A549 (cell line): Measurements from ENCODE around the gene PIPOX. TPM values are rescaled to one million over a fixed set of nuclear protein-coding genes. Genes with fewer than 3 reads are reported as not detected.

Source experiments
- ATAC-seq, 2 experiments: fragments of 200-7000 bp in 1 of 2; fragments of >200 bp in 1 of 2; cut with Nextera tagmentation in 1 of 2; cut with Tn5 transposase in 1 of 2; 3 replicates each; pipeline versions ENCODE4 v1.8.0 to v1.9.1; 2018 to 2020; ENCODE audit warnings: mild to moderate bottlenecking in 1 of 2, moderate library complexity in 1 of 2
- CTCF ChIA-PET: fragments of 300-600 bp; sonication (Branson Sonifier 250); formaldehyde crosslinking; extraction: SDS; loops from one replicate; lab custom pipeline; 2021; ENCODE audit warnings: antibody characterized with exemption, inconsistent platforms; lab: Yijun Ruan, JAX
- POLR2A ChIA-PET: fragments of 350-600 bp; formaldehyde crosslinking; extraction: SDS; loops from one replicate; lab custom pipeline; 2021; ENCODE audit warnings: antibody characterized with exemption, inconsistent platforms; lab: Yijun Ruan, JAX
- DNase-seq, 2 experiments: peaks; one replicate each; pipeline versions ENCODE4 v3.0.0 to v3.0.0-alpha.2; 2011 to 2016; ENCODE audit warnings: low read depth in 1 of 2, low spot score in 1 of 2
- FAIRE-seq: peaks from 2 replicates; lab custom pipeline; 2011; peaks lifted over from hg19 to GRCh38; lab: Jason Lieb, UNC
- H3K27ac ChIP-seq, 2 experiments: fragments of >200 bp; sonication (Bioruptor Twin); formaldehyde crosslinking; 3 replicates each; pipeline ENCODE4 v1.5.1; 2016 to 2017
- H3K4me1 ChIP-seq: fragments of >200 bp; sonication (Bioruptor Twin); formaldehyde crosslinking; 3 replicates; pipeline ENCODE4 v1.6.1; 2016
- H3K4me2 ChIP-seq: fragments of >200 bp; sonication (Bioruptor Twin); formaldehyde crosslinking; 3 replicates; pipeline ENCODE4 v1.6.1; 2016
- H3K4me3 ChIP-seq: fragments of >200 bp; sonication (Bioruptor Twin); formaldehyde crosslinking; 3 replicates; pipeline ENCODE4 v1.5.1; 2016
- H3K9me3 ChIP-seq: fragments of >200 bp; sonication (Bioruptor Twin); formaldehyde crosslinking; 3 replicates; pipeline ENCODE4 v1.6.1; 2016
- CBX8 ChIP-seq: fragments of 200-600 bp; sonication (generic); IDR thresholded peaks from 2 replicates; pipeline ENCODE4 v1.6.1; 2016
- EHMT2 ChIP-seq: fragments of 200-600 bp; sonication (generic); IDR thresholded peaks from 2 replicates; pipeline ENCODE4 v1.6.1; 2016; ENCODE audit warnings: antibody characterized with exemption, low read depth, mild to moderate bottlenecking, moderate library complexity
- GATA3 ChIP-seq: IDR thresholded peaks from 2 replicates; pipeline ENCODE4 v1.6.1; 2012; ENCODE audit warnings: borderline replicate concordance
- HEYL ChIP-seq: fragments of 250-450 bp; sonication (Bioruptor Pico); IDR thresholded peaks from 2 replicates; pipeline ENCODE4 v1.8.0; 2021; ENCODE audit warnings: mild to moderate bottlenecking, moderate library complexity
- JUNB ChIP-seq: fragments of >200 bp; sonication (Bioruptor Twin); formaldehyde crosslinking; IDR thresholded peaks from 2 replicates; pipeline ENCODE4 v1.6.1; 2016
- KDM1A ChIP-seq: fragments of 200-600 bp; sonication (generic); IDR thresholded peaks from 2 replicates; pipeline ENCODE4 v1.6.1; 2016; ENCODE audit warnings: low read depth, mild to moderate bottlenecking
- NFE2L2 ChIP-seq: fragments of 150-350 bp; conservative IDR thresholded peaks from 2 replicates; pipeline ENCODE4 v1.6.1; 2014; ENCODE audit warnings: low read length
- NPAS2 ChIP-seq: fragments of 250-450 bp; sonication (Bioruptor Pico); IDR thresholded peaks from 2 replicates; pipeline ENCODE4 v1.8.0; 2022; ENCODE audit warnings: mild to moderate bottlenecking, moderate library complexity, borderline replicate concordance
- PHF8 ChIP-seq: fragments of 200-600 bp; sonication (generic); IDR thresholded peaks from 2 replicates; pipeline ENCODE4 v1.6.1; 2016; ENCODE audit warnings: low read depth, mild to moderate bottlenecking, antibody characterized with exemption, moderate library complexity, borderline replicate concordance
- POLR2AphosphoS2 ChIP-seq: conservative IDR thresholded peaks from 2 replicates; pipeline ENCODE4 v1.6.1; 2012; ENCODE audit warnings: low read length, improper control_type of control experiment, inconsistent platforms
- SREBF2 ChIP-seq: fragments of 450-650 bp; IDR thresholded peaks from 2 replicates; pipeline ENCODE4 v1.6.1; 2014; ENCODE audit warnings: mild to moderate bottlenecking, moderate library complexity
- ZNF302 ChIP-seq: fragments of 250-450 bp; sonication (Bioruptor Pico); IDR thresholded peaks from 2 replicates; pipeline ENCODE4 v1.9.0; 2021; ENCODE audit warnings: inconsistent platforms, mild to moderate bottlenecking, moderate library complexity
- ZSCAN20 ChIP-seq: fragments of 250-450 bp; sonication (Bioruptor Pico); IDR thresholded peaks from 2 replicates; pipeline ENCODE4 v1.8.0; 2022; ENCODE audit warnings: mild to moderate bottlenecking, moderate library complexity
- WGBS: methylation state at CpG from one replicate; pipeline ENCODE4 v1.1.6; 2017; ENCODE audit errors: missing lambda C conversion rate; 5-methylcytosine and 5-hydroxymethylcytosine counted together
- polyA plus RNA-seq, 4 experiments: library from polyadenylated mRNA; depleted of rRNA in 3 of 4; stranded (reverse); fragments of >200 nt; fragmentation: RNase III in 1 of 4; extraction: RNeasy Plus Mini Kit Qiagen cat#74134 plus additional on column Dnase treatment in 1 of 4; gene quantifications; 2 replicates in 3 of 4; 3 replicates in 1 of 4; pipeline ENCODE4 v1.2.3, GENCODE V29; 2011 to 2017
- TF ChIP-seq, protein P1 (sequence below): IDR thresholded peaks from 2 replicates; pipeline ENCODE4 v1.6.1; 2012; ENCODE audit warnings: low read depth, borderline replicate concordance
- TF ChIP-seq, protein P2 (sequence below): IDR thresholded peaks from 2 replicates; pipeline ENCODE4 v1.6.1; 2012
- TF ChIP-seq, protein P3 (sequence below): fragments of >200 bp; sonication (Bioruptor Twin); formaldehyde crosslinking; IDR thresholded peaks from 2 replicates; pipeline ENCODE4 v1.6.1; 2016
- TF ChIP-seq, protein P4 (sequence below): fragments of 250-450 bp; sonication (Bioruptor Pico); IDR thresholded peaks from 2 replicates; pipeline ENCODE4 v1.5.0; 2020; ENCODE audit warnings: low read depth, mild to moderate bottlenecking, moderate library complexity

PIPOX gene
- polyA plus RNA-seq, 2 of the 4 experiments (the other 2 are of a cell fraction): 0.39 to 0.94 TPM

DNA sequence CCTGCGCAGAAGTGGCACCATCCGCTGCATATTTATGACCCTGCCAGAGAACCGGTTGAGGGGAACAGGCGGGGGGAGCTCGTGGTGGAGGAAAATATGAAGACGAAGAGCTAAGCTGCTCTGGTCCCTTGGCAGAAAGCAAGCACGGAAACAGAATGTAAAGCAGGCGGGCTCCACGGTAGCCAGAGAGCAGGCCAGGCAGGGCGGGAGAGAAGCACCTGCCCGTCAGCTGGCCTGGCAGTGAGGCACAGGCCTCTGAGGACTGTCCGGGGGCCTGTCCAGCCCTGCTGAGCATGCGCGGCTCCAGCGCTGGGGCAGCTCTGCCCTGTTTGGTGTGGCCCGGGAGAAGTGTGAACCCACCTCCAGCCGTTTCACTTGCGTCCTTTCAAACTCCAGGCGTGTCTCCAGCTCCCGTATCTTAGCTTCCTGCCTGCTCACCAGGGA, 46.7 kb downstream of the PIPOX start (continued):
- TF ChIP-seq, protein P1, sequence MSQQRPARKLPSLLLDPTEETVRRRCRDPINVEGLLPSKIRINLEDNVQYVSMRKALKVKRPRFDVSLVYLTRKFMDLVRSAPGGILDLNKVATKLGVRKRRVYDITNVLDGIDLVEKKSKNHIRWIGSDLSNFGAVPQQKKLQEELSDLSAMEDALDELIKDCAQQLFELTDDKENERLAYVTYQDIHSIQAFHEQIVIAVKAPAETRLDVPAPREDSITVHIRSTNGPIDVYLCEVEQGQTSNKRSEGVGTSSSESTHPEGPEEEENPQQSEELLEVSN: no peak
- TF ChIP-seq NFE2L2 (no peak), POLR2AphosphoS2 (no peak)

DNA sequence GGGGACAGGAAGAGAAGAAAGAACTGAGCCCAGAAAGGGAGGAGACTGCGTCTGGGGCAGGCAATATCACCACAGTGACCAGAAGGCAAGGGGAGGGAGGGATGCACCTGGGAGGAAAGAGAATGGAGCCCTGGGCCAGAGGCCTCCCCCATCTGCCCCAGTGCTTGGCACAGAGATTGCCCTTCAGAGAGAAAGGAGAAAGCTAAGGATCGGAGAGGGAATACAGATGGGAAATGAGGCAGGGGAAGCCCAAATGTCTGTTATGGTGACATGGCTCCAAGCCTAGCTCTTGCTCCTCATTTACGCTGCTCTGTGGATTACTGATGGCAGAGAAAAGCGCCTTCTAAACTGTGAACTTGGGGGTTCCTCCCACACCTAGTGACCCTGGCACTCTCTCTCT, 47.2 kb downstream of the PIPOX start:
- H3K4me2 ChIP-seq: no peak overlapping the region
- TF ChIP-seq GATA3 (no peak), PHF8 (no peak), KDM1A (no peak), EHMT2 (no peak), NPAS2 (CRISPR knock-in tag) (no peak), CBX8 (no peak), SREBF2 (no peak), HEYL (no peak), ZSCAN20 (CRISPR knock-in tag) (no peak), JUNB (no peak)
- TF ChIP-seq, protein P2, sequence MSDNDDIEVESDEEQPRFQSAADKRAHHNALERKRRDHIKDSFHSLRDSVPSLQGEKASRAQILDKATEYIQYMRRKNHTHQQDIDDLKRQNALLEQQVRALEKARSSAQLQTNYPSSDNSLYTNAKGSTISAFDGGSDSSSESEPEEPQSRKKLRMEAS: no peak
- TF ChIP-seq, protein P1: no peak
- TF ChIP-seq, protein P3, sequence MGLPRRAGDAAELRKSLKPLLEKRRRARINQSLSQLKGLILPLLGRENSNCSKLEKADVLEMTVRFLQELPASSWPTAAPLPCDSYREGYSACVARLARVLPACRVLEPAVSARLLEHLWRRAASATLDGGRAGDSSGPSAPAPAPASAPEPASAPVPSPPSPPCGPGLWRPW: no peak
- TF ChIP-seq, protein P4, sequence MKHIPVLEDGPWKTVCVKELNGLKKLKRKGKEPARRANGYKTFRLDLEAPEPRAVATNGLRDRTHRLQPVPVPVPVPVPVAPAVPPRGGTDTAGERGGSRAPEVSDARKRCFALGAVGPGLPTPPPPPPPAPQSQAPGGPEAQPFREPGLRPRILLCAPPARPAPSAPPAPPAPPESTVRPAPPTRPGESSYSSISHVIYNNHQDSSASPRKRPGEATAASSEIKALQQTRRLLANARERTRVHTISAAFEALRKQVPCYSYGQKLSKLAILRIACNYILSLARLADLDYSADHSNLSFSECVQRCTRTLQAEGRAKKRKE (CRISPR knock-in tag): no peak
- H3K4me3 ChIP-seq: no peak overlapping the region
- H3K27ac ChIP-seq: no peak overlapping the region
- ATAC-seq: no peak
- CTCF ChIA-PET: interaction anchor here (0.7 to 3.9 kb wide), 9 partner anchors 22 to 364 kb away, joined by 3 to 25 read pairs (median 4); partner anchors contain the start of gene TLCD1
- no peaks in the 10 kb centered on the region for H3K4me1 ChIP-seq
- POLR2A ChIA-PET: no interaction called here
- WGBS: 90% methylated on average over 4 of the region's 4 CpGs
- no peaks in the 10 kb centered on the region for H3K9me3 ChIP-seq
- DNase-seq: no peak
- FAIRE-seq: no peak

DNA sequence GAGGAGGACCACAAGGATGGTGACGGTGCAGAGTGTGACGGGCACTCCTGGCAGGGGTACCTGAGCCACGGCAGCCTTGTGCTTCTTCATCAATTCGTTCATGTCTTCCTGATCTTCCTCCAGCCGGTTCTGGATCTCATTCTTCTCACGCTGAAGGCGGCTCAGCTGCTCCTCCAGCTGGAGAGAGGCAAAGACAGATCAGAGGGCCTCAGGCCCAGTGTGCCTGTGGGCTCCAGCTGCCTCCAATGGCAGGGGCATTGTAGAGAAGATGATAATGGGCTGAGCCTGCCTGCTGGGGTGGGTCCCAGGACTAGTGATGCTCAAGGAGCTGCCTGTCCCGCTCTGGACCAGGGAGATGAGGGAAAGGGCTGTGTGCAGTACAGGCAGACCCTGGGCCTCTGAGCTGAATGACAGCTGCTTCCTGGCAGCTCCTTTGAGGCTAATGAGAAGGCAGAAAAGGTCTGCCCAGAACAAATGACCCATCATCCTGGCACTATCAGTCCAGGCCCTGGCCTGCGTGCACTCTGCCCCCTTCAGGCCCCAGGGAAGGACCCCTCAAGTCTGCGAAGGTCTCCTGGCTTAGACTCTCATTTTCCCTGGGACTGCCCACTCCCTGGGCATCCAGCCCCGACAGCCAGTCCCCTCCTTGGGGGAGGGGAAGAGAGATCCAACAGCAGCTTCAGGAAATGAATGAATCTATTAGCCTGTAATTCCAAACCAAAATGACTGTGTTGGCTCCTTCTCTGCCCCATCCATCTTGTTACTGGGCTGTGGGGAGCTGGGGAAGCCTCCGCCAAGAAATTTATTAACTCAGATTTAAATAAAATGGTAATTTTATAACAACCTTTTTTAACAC, 48.0 kb downstream of the PIPOX start:
- Histone ChIP-seq H3K4me3 (no peak overlapping the region), H3K9me3 (no peaks in the 10 kb centered on the region), H3K4me1 (no peaks in the 10 kb centered on the region), H3K27ac (no peak overlapping the region), H3K4me2 (no peak overlapping the region)
- DNase-seq (no peak), FAIRE-seq (no peak), ATAC-seq (peak in 1 of 2 experiments; percentile 16; a peak in 2 of 6 replicates)
- 89% methylated on average over 12 of the region's 12 CpGs for WGBS
- TF ChIP-seq ZNF302 (CRISPR knock-in tag): no peak
- CTCF ChIA-PET: interaction anchor here (0.7 to 3.9 kb wide), 10 partner anchors 22 to 365 kb away, joined by 3 to 25 read pairs (median 4); partner anchors contain the start of gene TLCD1
- POLR2A ChIA-PET: no interaction called here
